Measurements from ENCODE around the gene ZNF451. TPM values are rescaled to one million over a fixed set of nuclear protein-coding genes. Genes with fewer than 3 reads are reported as not detected.

ZNF451 gene
- total RNA-seq, 1 experiment from 2014 or later, result 50.6 TPM

GRCh38 chr6:57109880-57110279, 19.9 kb downstream of the ZNF451 start:
- no peaks in the 10 kb centered on the region; the same call in 1 of the 2 replicates for H3K79me2 ChIP-seq (ENCODE audit: low read depth)
- BruUV-seq (replicated peaks), result no TSS peak
- H3K4me1 ChIP-seq (replicated peaks; ENCODE audit: insufficient read depth), result no peaks in the 10 kb centered on the region

GRCh38 chr6:57113105-57113504, 23.1 kb downstream of the ZNF451 start:
- no peak overlapping the region for H2AFZ ChIP-seq
- intact Hi-C loops (cut with micrococcal nuclease; ENCODE audit: unreplicated experiment), result no loop called here
- H3F3A ChIP-seq (ENCODE audit: insufficient read depth, low read depth), result no peaks in the 10 kb centered on the region
- 0 out of 2 replicates have a peak, but pooled peaks cover 8% of the 10 kb centered on the region for H3K36me3 ChIP-seq (ENCODE audit: low read depth)
- H4K20me1 ChIP-seq (ENCODE audit: insufficient read depth), result peaks cover 4% of the 10 kb centered on the region
- no peak overlapping the region for H3K4me3 ChIP-seq
- no peak overlapping the region for H3K4me2 ChIP-seq
- peaks cover 4% of the 10 kb centered on the region; the same call in 1 of the 2 replicates for H3K4me1 ChIP-seq (replicated peaks; ENCODE audit: insufficient read depth)
- CTCF ChIA-PET, result no interaction called here
- no TSS peak for BruUV-seq (replicated peaks)
- no peaks in the 10 kb centered on the region for H3K9me2 ChIP-seq (ENCODE audit: insufficient read depth)
- H3K27ac ChIP-seq, result no peak overlapping the region
- POLR2A ChIA-PET (ENCODE audit: unreplicated experiment), result no interaction called here
- H3K79me2 ChIP-seq (ENCODE audit: low read depth), result no peaks in the 10 kb centered on the region; the same call in 1 of the 2 replicates
- TF ChIP-seq CTCF (conservative IDR thresholded peaks at IDR 0.05) (no peak), EZH2 (IDR thresholded peaks at IDR 0.05; ENCODE audit: low read depth) (no peak)
- H3K9me3 ChIP-seq (ENCODE audit: insufficient read depth, low read depth), result no peaks in the 10 kb centered on the region
- DNase-seq, result no peak
- no peaks in the 10 kb centered on the region for H3K27me3 ChIP-seq (ENCODE audit: insufficient read depth, low read depth)

More at GRCh38 chr6:57109880-57110279, 19.9 kb downstream of the ZNF451 start:
- Histone ChIP-seq H3F3A (ENCODE audit: insufficient read depth, low read depth) (no peaks in the 10 kb centered on the region), H3K4me2 (no peak overlapping the region), H2AFZ (no peak overlapping the region), H3K4me3 (no peak overlapping the region), H3K9me2 (ENCODE audit: insufficient read depth) (no peaks in the 10 kb centered on the region), H3K36me3 (ENCODE audit: low read depth) (0 out of 2 replicates have a peak, but pooled peaks cover 16% of the 10 kb centered on the region), H3K27ac (no peak overlapping the region), H4K20me1 (ENCODE audit: insufficient read depth) (peaks cover 10% of the 10 kb centered on the region), H3K27me3 (ENCODE audit: insufficient read depth, low read depth) (no peaks in the 10 kb centered on the region), H3K9me3 (ENCODE audit: insufficient read depth, low read depth) (no peaks in the 10 kb centered on the region)
- TF ChIP-seq EZH2 (IDR thresholded peaks at IDR 0.05; ENCODE audit: low read depth), result no peak
- no peak for TF ChIP-seq CTCF (conservative IDR thresholded peaks at IDR 0.05)
- POLR2A ChIA-PET (ENCODE audit: unreplicated experiment), result no interaction called here
- no peak for DNase-seq
- CTCF ChIA-PET, result no interaction called here
- intact Hi-C loops (cut with micrococcal nuclease; ENCODE audit: unreplicated experiment), result no loop called here

GRCh38 chr6:57116776-57117175, 26.8 kb downstream of the ZNF451 start:
- DNase-seq, result no peak
- peaks cover 4% of the 10 kb centered on the region; the same call in 1 of the 2 replicates for H3K4me1 ChIP-seq (replicated peaks; ENCODE audit: insufficient read depth)
- no TSS peak for BruUV-seq (replicated peaks)
- intact Hi-C loops (cut with micrococcal nuclease; ENCODE audit: unreplicated experiment), result no loop called here
- H3K4me3 ChIP-seq, result no peak overlapping the region
- H3K27ac ChIP-seq, result no peak overlapping the region
- no peaks in the 10 kb centered on the region; the same call in 1 of the 2 replicates for H3K79me2 ChIP-seq (ENCODE audit: low read depth)
- H3K27me3 ChIP-seq (ENCODE audit: insufficient read depth, low read depth), result no peaks in the 10 kb centered on the region
- no peaks in the 10 kb centered on the region for H3K36me3 ChIP-seq (ENCODE audit: low read depth)
- H3K9me2 ChIP-seq (ENCODE audit: insufficient read depth), result no peaks in the 10 kb centered on the region
- H4K20me1 ChIP-seq (ENCODE audit: insufficient read depth), result no peaks in the 10 kb centered on the region
- TF ChIP-seq CTCF (conservative IDR thresholded peaks at IDR 0.05) (no peak), EZH2 (IDR thresholded peaks at IDR 0.05; ENCODE audit: low read depth) (no peak)
- no peak overlapping the region for H3K4me2 ChIP-seq
- no peaks in the 10 kb centered on the region for H3F3A ChIP-seq (ENCODE audit: insufficient read depth, low read depth)
- no peak overlapping the region for H2AFZ ChIP-seq
- CTCF ChIA-PET, result no interaction called here
- POLR2A ChIA-PET (ENCODE audit: unreplicated experiment), result interaction anchor here (0.8 kb wide), 1 partner anchor 63 kb away, joined by 11 read pairs; no protein-coding TSS in a partner anchor
- 0 out of 2 replicates have a peak, but pooled peaks cover under 1% of the 10 kb centered on the region for H3K9me3 ChIP-seq (ENCODE audit: insufficient read depth, low read depth)
